HG03342 (cell line): Measurements from ENCODE around the gene SLC39A9.

ENCODE experiments used
- ATAC-seq: cut with Tn5 transposase; IDR thresholded peaks from one replicate; pipeline ENCODE4 v1.9.1; 2021; ENCODE audit warnings: mild to moderate bottlenecking, moderate library complexity; ENCODE audit not compliant: unreplicated experiment

The SLC39A9 gene

GRCh38 chr14:69423279-69423678 lies 24.8 kb downstream of the SLC39A9 start:
- ATAC-seq: no peak

DNA sequence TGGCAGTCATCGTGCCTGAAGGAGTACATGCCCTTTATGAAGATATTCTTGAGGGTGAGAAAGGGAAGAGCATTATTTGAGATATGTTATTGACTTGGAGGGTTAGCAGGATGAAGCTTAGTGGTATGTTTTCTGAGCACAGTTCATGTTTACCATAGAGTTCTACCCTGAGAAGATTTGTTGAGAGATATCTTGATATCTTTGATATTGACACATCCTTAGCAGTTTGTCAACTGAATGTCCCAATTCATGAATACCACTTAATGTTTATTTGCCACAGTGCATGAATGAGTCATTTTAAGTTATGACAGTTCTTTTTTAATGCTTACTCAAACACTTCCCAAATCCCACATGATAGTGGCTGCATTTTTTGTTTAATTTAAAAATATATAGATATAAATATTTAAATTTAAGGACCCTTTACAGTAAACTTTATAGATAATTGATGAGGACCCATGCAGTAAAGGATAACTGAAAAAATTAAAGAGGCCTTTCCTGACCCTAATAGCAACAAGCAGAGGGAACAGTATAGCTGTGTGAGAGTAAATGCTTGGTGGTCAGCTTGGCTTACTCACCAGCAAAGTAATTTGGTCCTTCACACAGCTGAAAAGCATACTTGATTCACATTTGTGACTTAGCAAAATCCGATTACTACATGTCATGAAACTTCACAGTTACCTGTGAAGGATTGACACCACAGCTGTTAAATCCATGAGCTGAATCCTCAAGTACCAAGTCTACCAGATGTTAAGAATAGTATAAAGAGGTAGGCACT lies 25.8 kb downstream of the SLC39A9 start:
- ATAC-seq: no peak

GRCh38 chr14:69427596-69427995 lies 29.1 kb downstream of the SLC39A9 start:
- no peak for ATAC-seq

DNA sequence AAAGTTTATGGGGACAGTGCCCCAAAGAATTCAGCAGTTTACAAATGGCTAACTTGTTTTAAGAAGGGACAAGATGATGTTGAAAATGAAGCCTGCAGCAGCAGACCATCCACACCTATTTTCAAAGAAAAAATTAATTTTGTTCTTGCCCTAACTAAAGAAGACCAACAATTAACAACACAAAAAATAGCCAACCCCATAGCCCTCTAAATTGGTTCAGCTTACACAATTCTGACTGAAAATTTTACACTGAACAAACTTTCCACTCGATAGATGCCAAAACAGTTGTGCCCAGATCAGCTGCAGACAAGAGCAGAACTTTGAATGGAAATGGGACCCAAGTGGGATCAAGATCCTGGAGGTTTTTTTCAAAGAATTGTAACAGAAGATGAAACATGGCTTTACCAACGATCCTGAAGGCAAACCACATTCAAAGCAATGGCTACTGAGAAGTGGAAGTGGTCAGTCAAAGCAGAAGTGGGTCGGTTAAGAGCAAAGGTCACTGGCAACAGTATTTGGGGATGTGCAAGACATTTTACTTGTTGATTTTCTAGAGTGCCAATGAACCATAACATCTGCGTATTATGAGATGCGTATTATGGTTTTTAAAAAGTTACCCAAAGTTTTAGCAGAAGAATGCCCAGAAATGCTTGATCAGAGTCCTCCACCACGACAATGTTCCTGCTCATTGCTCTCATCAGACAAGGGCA lies 30.0 kb downstream of the SLC39A9 start:
- peak; percentile 65 for ATAC-seq

- no peak for ATAC-seq
These were observed 31.2 kb downstream of the SLC39A9 start for GRCh38 chr14:69429643-69430042.

GRCh38 chr14:69430306-69430939 lies 31.9 kb downstream of the SLC39A9 start:
- ATAC-seq: no peak

GRCh38 chr14:69432364-69432763 lies 33.9 kb downstream of the SLC39A9 start:
- no peak for ATAC-seq

GRCh38 chr14:69439521-69440270 lies 41.2 kb downstream of the SLC39A9 start:
- ATAC-seq: no peak

- ATAC-seq: no peak
These were observed 43.5 kb downstream of the SLC39A9 start for GRCh38 chr14:69441948-69442347.

DNA sequence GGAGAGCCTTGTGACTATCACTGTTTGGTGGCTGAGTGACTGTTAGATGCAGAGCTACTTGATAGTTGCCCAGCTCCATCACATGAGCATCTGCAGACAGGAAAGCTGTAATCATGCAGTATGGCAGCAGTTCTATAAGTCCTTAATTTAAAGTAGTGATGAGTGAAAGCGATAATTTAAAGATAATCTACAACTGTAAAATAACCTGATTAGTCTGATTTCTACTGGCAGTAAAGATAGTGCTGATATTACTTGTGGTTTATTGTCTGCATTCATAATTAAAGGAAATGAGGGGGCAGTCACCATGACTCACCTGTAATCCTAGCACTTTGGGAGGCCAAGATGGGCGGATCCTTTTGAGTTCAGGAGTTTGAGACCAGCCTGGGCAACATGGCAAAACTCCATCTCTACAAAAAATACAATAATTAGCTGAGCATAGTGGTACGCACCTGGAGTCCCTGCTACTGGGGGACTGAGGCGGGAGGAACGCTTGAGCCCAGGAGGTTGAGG lies 44.9 kb downstream of the SLC39A9 start:
- no peak for ATAC-seq

GRCh38 chr14:69449216-69449615 lies 50.7 kb downstream of the SLC39A9 start:
- ATAC-seq: no peak

GRCh38 chr14:69451941-69452340 lies 53.4 kb downstream of the SLC39A9 start:
- ATAC-seq: no peak

GRCh38 chr14:69458350-69458749 lies 59.9 kb downstream of the SLC39A9 start:
- ATAC-seq: no peak

- no peak for ATAC-seq
These were observed 60.6 kb downstream of the SLC39A9 start for GRCh38 chr14:69459122-69459521.

DNA sequence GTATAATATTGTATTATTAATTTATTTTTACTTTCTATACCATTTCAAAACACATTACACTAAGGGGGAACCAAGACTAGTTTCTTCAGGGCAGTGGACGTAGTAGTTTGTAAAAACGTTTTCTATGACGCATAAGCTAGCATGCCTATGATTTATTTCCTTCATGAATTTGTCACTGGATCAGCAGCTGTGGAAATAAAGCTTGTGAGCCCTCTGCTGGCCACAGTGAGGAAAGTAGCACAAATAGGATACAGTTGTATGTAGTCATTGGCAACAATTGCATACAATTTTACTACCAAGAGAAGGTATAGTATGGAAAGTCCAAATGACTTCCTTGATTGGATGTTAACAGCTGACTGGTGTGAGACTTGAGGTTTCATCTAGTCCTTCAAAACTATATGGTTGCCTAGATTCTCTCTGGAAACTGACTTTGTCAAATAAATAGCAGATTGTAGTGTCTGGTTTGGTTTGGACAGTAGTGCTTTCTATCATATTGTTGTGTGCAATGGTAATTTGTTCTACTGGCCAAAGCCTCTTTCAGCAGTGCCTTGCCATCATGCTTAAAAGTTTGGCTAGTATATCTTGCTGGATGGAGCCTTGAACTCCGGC lies 61.7 kb downstream of the SLC39A9 start:
- ATAC-seq: peak; percentile 78

DNA sequence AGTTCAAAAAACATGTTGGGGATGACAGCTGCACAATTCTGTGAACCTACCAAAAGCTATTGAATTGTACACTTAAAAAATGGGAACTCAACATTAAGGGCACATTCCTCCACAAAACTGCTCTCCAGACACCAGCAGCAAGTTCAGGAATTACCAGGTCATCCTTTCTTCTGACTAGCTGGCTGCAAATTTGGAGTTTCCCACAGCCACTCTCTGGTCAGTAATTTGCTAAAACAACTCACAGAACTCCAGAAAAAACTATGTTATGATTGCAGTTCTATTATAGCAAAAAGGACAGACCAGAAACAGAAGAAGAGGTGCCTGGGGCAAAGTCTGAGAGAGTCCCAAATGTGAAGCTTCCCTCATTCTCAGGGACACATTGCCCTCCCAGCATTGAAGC lies 65.9 kb downstream of the SLC39A9 start:
- ATAC-seq: no peak

- ATAC-seq: no peak
These were observed 66.3 kb downstream of the SLC39A9 start for GRCh38 chr14:69464829-69465228.

GRCh38 chr14:69468949-69469348 lies 70.5 kb downstream of the SLC39A9 start:
- ATAC-seq: no peak

- no peak for ATAC-seq
These were observed 72.9 kb downstream of the SLC39A9 start for GRCh38 chr14:69471436-69471835.

- ATAC-seq: no peak
These were observed 73.4 kb downstream of the SLC39A9 start for GRCh38 chr14:69471916-69472315.

DNA sequence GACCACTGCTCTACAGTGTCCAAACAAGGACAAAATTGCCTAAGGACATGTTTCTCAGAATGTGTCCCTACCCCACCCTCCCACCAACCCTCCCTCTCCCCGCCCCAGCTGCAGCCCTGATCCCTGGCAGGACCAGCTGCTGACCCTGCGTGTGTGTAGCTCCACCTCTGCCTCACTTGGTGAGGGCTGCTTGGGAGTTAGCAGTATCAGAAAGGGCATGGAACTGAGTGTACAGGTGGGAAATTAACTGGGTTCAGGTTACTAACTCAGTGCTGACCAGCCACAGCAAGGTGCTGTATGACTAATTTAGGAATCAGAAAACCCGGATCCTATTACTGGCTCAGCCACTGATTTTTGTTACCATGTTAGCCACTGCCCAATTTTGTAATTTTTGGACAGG lies 74.8 kb downstream of the SLC39A9 start:
- ATAC-seq: no peak
